Measurements from ENCODE around the gene HPS3. TPM values are rescaled to one million over a fixed set of nuclear protein-coding genes. Genes with fewer than 3 reads are reported as not detected.

The HPS3 gene
- total and polyA plus RNA-seq, 2 of the 4 experiments (the other 2 are of a cell fraction) = 15.2 to 24.2 TPM

GRCh38 chr3:149080699-149081091 is 48.7 kb upstream of the HPS3 start:
- H3K4me2 ChIP-seq (ENCODE audit: low read depth, low read length) = no peak overlapping the region
- no CpG with 5 or more reads among the region's 2 CpGs for WGBS, 2 experiments (ENCODE audit: extremely low coverage in 2 of 2, insufficient read length in 1 of 2)

More at GRCh38 chr3:149080699-149081091, 48.7 kb upstream of the HPS3 start:
- no peak overlapping the region for H3K56ac ChIP-seq (ENCODE audit: extremely low read depth, insufficient read depth, low read length)
- H3K9me3 ChIP-seq (ENCODE audit: control insufficient read depth, insufficient read depth, low read length) = no peaks in the 10 kb centered on the region
- no peak overlapping the region for H4K5ac ChIP-seq (ENCODE audit: low read depth, low read length)
- H3K4me1 ChIP-seq (ENCODE audit: control insufficient read depth, insufficient read depth, low read length) = 0 out of 2 replicates have a peak, but pooled peaks cover 2% of the 10 kb centered on the region
- H2BK20ac ChIP-seq (ENCODE audit: low read depth, low read length) = no peak overlapping the region
- no TSS peak for BruUV-seq (replicated peaks)
- no peak overlapping the region for H3K9ac ChIP-seq (ENCODE audit: low read depth, low read length)
- H2AFZ ChIP-seq (replicated peaks; ENCODE audit: low read length, poor library complexity) = no peak overlapping the region
- peak; percentile 28 for DNase-seq
- no peak overlapping the region for H3K4ac ChIP-seq (ENCODE audit: low read depth, low read length)
- no peak overlapping the region for H3K18ac ChIP-seq (ENCODE audit: low read depth, low read length)
- ChIA-PET POLR2A (ENCODE audit: unreplicated experiment) (no interaction called here), CTCF (no interaction called here)
- H2AK5ac ChIP-seq (ENCODE audit: low read depth, low read length) = no peak overlapping the region
- no peak overlapping the region for H2AK9ac ChIP-seq (replicated peaks; ENCODE audit: low read depth, low read length, poor library complexity)
- peaks cover 22 to 45% of the 10 kb centered on the region in 2 experiments for H3K79me1 ChIP-seq (ENCODE audit: low read depth in 1 of 2, low read length in 2 of 2)
- H3K27ac ChIP-seq (ENCODE audit: insufficient read depth, low read length) = no peak overlapping the region
- H2BK15ac ChIP-seq (ENCODE audit: low read depth, low read length) = no peak overlapping the region
- no peak overlapping the region for H3K23ac ChIP-seq (ENCODE audit: low read depth, low read length)
- no peak overlapping the region for H4K8ac ChIP-seq (ENCODE audit: low read depth in 2 of 2, low read length in 2 of 2)
- H3K9me1 ChIP-seq (ENCODE audit: insufficient read depth, low read length) = no peaks in the 10 kb centered on the region
- no peaks in the 10 kb centered on the region for H3K27me3 ChIP-seq (ENCODE audit: control insufficient read depth, insufficient read depth, low read length)
- no peak overlapping the region for H3K4me3 ChIP-seq (ENCODE audit: insufficient read depth, low read depth, low read length)
- in situ Hi-C loops (cut with MboI; ENCODE audit: low sequenced_read_pairs) = no loop called here
- dilution Hi-C loops (cut with HindIII; ENCODE audit: low sequenced_read_pairs, unreplicated experiment) = no loop called here
- peaks cover 3% of the 10 kb centered on the region for H3K36me3 ChIP-seq (ENCODE audit: control insufficient read depth, insufficient read depth, low read length)
- H2BK120ac ChIP-seq (ENCODE audit: low read depth, low read length) = no peak overlapping the region
- no peak for ATAC-seq (ENCODE audit: low read depth)
- intact Hi-C loops (cut with micrococcal nuclease) = no loop called here
- no peak overlapping the region for H2BK5ac ChIP-seq (ENCODE audit: low read depth, low read length, poor library complexity, severe bottlenecking)
- no peaks in the 10 kb centered on the region; the same call in 1 of the 2 replicates for H4K20me1 ChIP-seq (ENCODE audit: insufficient read depth, low read length)
- TF ChIP-seq CEBPB (IDR thresholded peaks at IDR 0.05; ENCODE audit: low read depth, low read length) = peak; percentile 86
- TF ChIP-seq RCOR1 (IDR thresholded peaks at IDR 0.05; ENCODE audit: insufficient replicate concordance, low read length) = no peak
- no peak overlapping the region for H3K14ac ChIP-seq (replicated peaks; ENCODE audit: low read depth, low read length)
- H4K91ac ChIP-seq (ENCODE audit: insufficient read depth, low read depth, low read length) = no peak overlapping the region

Measured in IMR-90 (cell line).